SH-SY5Y (cell line): ENCODE results near the gene SLC44A5.

Source experiments
- GATA2 ChIP-seq: IDR thresholded peaks from 2 replicates; pipeline ENCODE4 v1.6.1; 2011; ENCODE audit warnings: mild to moderate bottlenecking, low read depth, low read length
- GATA3 ChIP-seq: IDR thresholded peaks from 2 replicates; pipeline ENCODE4 v1.6.1; 2011; ENCODE audit warnings: low read depth, mild to moderate bottlenecking, low read length, moderate library complexity

- TF ChIP-seq GATA2 (no peak), GATA3 (no peak)
These were observed 149.0 kb downstream of the SLC44A5 start for GRCh38 chr1:75461808-75462325.
